Hematopoietic multipotent progenitor cell treated with erythropoietin and hydrocortisone succinate and interleukin-3 and kit ligand, for 15 days (in vitro differentiated cells): ENCODE measurements around the gene RSRC1.
"Not testable (repeated sequence)": the region's sequence is repeated elsewhere in the genome, so short reads cannot be mapped to it uniquely, and the experiment has no call there.

Experiments used
- DNase-seq: peaks from one replicate; pipeline ENCODE4 v3.0.0-alpha.2; 2015; ENCODE audit warnings: low spot score

RSRC1 gene

DNA sequence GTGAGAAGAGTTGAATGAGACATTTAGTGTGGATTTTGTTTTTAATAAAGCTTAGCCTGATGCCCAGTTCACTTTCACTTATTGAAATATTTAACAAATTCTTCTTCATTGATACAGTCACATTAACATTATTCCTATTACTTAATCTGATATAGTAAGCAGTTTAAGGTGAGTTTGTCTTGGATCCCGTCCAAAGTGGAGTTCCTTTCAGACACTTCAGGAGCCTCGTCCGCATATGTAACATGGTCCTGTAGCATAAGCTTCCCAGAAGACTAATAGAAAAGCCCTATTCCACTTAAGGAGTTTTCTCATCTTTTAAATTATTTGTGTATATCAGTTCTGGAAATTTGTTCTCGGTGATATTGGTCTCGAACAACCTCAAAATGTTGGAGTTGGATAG is 421.4 kb downstream of the RSRC1 start:
- DNase-seq = no peak

DNA sequence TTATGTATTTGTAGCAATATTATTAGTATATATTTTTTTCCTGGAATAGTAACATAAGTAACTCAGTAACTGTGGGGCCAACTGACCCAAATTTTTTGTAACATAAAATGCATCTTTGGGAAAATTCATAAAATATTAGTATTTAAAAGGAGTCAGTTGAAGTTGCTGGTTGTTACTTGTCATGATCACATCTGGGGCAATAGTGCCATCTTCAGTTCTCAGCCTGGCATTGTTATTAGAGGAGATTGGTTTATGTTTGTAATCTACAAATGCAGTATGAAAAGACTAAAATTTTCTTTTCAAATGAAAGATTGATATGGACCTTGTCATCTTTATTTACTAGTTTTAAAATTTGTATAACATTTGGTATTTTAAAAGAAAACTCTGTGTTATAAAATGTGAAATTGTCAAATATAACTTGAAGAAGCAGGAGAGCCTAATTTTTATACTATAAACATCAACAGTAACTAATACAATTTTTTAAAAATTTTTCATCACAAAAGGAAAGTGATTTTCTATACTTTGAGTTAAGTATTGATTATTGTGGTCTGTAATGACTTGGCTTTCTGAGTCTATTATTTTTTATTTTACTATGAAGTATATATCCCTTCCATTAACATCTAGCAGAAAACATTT is 422.3 kb downstream of the RSRC1 start:
- peak; percentile 68 for DNase-seq

DNA sequence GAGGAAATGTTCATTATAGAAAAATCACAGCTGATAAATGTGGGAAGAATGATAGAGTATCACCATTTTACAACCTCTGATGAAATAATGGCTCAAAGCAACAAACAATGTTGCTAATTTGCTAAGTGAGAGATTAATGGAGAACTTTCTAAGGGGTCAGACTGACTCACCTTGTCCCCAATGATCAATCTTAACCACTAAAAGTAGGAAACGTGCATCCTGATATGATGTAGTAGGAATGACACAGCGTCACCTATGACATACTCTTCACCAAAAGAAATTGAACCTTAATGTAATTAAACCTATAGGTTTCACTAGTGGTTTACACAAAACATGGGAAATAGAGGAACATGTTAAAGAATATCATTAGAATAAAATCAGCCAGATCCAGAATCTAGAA is 426.0 kb downstream of the RSRC1 start:
- DNase-seq = no peak

DNA sequence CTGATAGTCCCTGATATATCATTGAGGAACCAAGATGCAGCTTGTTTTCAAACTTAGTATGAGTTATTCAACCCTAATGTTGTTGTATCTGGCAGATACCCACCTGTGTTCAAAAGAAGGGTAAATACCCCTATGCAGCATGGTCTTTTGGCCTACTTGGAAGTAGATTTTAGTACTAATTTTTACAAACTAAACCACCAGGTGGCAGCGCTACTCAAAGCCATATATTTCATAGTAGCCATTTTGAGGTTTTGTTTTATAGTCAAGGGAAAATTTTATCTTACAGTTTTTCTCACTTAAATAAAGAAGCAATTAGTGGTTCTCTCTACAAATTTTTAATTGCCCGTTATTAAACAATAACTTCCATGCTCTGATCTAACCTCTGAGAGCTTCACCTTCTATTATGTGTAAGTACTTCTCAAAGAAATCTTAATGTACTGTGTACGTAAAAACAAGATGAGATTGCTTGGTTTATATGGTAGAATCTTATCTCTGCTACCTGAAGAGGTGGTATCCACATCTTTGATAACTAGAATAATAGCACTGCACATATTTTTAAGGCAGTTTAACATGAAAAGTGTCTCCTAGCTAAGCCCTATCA is 429.6 kb downstream of the RSRC1 start:
- DNase-seq = peak; percentile 69

DNA sequence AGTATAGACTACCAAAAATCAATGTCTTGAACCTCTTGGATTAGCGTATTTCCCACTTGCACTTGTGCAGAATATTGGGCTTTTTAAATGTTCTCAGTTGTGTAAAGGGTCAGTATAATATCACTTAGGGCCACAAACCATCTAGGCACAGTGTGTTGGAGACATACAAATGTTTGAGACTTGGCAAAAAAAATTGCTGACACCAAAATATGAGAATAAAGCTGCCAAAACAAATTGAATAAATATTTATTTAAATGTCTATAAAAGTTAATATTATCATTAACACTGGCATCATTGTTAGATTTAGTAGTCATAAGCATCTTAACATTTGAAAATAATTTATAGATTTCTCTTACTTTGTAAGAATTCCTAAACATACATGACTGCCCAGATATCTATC is 430.2 kb downstream of the RSRC1 start:
- no peak for DNase-seq

DNA sequence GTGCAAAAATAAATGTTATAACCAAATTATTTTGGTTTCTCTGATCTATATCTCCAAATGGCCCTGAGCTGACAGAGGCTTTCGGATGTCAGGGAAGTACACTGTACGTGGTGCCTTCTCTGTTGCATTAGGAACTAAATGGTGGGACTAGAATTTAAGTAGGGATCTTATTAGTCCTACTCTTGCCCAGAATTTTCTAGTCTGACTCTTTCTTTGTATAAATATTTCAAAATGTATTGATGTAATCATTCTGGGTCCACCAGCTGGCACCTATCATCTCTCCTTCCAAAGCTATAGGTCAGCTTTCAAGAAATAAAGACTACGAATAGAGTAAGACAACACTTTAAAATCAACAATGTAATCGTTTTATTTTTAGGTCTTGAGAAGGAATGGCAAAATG is 438.8 kb downstream of the RSRC1 start:
- DNase-seq = no peak

DNA sequence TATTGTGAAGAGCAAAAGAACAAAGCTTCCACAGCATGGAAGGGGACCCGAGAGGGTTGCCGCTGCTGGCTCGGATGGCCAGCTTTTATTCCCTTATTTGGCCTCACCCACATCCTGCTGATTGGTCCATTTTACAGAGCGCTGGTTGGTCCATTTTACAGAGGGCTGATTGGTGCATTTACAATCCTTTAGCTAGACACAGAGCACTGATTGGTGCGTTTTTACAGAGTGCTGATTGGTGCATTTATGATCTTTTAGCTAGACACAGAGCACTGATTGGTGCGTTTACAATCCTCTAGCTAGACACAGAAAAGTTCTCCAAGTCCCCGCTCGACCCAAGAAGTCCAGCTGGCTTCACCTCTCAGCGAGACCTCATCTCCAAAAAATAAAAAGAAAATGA is 440.0 kb downstream of the RSRC1 start:
- not testable (repeated sequence) for DNase-seq

DNA sequence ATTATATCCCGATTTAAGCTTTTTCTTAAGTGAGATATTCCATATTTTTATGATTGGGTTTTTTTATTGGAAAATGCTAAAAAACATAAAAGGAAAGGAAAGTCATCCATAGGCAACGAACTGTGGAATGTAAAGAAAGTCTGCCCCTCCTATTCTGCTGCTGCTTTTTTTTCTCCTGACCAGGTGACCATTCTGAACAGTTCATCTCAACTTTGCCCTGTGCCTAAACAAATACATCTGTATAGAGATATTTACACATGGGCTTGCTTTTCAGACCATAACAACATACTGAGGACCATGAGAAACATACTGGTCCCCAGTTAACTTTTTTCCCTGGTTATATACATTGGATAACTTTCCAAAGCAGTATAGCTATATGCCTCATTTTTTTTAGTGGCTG is 442.2 kb downstream of the RSRC1 start:
- no peak for DNase-seq

DNA sequence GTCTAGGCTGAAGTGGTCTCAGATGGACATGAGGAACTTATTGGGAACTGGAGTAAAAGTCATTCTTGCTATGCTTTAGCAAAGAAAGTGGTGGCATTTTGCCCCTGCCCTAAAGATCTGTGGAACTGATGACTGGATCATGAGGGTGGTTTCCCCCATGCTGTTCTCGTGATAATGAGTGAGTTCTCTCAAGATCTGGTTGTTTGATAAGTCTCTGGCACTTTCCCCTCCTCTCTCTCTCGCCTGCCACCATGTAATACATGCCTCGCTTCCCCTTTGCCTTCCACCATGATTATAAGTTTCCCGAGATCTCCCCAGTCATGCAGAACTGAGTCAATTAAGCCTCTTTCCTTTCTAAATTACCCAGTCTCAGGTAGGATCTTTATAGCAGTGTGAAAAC is 449.6 kb downstream of the RSRC1 start:
- no peak for DNase-seq

DNA sequence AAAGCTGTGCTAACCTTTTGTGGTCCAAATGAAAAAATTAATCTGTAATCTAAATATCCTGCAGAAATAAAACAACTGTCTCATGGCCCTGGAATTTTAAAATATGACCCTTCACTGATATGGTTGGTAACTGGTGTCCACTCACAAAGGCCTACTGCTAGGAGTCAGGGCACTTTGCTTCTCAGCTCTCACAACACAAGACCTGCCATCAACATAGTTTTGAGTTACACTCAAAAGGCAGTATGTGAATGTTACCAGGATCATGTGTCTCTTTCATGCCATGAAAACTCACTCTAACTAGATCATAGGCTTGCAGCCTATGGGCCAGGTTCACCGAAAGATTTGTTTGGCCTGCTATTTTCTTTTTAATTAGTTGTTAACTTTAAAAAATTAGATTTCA is 451.1 kb downstream of the RSRC1 start:
- no peak for DNase-seq

DNA sequence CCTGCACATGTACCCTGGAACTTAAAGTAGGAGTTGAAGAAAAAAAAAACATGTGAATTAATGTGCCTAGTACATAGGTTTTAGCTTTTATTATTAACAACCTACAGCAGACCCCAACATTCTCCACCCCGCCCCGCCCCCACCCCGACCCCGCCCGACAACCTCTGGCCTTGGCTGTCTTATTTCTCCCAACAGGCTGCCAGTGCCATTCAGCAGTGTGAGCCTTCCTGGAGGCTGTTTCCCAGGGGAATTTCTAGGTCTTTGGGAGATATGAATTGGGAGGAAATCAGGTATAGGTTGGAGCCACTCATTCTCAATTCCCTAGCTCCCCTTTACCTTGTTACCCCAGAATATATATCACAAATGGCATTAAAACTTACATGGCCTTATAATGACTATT is 452.8 kb downstream of the RSRC1 start:
- no peak for DNase-seq

DNA sequence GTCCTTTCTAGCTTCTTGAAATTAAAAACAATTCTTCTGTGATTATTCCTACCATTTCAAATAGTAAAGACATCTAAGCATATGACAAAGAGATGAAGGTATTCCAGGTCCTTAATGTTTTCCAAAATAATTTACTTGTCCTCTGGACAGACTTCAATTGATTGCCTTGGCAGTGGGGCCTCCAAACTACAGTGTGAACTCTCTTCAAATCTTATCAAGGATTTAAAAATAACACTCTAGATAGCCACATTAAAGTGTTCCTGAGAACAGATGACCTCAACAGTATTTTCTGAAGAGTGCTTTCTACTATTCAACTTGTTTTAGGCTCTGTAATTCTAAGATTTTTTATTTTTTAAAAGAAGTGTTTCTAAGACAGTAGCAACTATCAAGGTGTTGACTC is 453.2 kb downstream of the RSRC1 start:
- no peak for DNase-seq

DNA sequence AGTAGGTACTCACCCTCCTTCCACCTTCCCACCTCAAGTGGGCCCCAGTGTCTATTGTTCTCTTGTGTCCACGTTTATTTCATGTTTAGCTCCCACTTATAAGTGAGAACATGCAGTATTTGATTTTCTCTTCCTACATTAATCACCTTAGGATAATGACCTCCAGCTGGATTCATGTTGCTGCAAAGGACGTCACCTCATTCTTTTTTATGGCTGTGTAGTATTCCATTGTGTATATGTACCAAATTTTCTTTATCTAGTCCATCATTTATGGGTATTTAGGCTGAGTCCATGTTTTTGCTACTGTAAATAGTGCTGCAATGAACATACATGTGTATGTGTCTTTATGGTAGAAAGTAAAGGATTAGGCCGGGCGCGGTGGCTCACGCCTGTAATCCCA is 455.2 kb downstream of the RSRC1 start:
- no peak for DNase-seq

DNA sequence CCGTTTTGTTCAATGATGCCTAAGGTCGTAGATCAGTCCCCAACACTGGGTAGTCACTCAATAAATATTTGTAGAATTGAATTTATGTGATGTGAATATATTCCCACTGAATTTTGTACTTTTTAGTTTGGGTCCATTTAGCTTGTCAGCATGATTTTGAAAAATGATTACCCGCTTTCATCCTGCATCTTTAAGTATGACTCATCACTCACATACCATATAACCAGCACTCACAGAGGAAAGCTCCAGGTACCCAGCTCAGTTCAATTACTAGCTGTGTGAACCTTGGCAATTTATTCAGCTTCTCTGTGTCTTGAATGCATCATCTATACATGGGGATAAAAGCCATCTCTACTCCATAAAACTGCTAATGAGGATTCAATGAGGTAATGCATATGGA is 458.9 kb downstream of the RSRC1 start:
- DNase-seq = no peak

DNA sequence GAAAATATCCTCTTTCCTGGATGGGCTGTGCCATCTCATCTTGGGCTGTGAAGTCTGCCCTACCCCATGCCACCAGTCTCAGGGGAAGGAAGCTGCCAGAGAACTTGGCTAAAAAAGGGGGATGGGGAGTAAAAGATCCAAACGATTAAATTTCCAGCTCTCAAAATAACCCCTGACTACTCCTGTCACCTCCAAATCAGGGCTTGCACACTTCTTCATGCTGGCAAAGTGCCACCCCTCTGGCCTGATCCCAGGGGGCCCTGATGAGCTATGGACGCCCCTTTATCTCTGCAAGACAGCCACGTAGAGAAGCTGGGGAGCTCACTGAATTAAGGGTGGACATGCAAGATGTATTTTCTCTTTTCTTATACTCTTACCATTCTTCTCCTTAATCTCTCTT is 459.9 kb downstream of the RSRC1 start:
- DNase-seq = peak; percentile 7

DNA sequence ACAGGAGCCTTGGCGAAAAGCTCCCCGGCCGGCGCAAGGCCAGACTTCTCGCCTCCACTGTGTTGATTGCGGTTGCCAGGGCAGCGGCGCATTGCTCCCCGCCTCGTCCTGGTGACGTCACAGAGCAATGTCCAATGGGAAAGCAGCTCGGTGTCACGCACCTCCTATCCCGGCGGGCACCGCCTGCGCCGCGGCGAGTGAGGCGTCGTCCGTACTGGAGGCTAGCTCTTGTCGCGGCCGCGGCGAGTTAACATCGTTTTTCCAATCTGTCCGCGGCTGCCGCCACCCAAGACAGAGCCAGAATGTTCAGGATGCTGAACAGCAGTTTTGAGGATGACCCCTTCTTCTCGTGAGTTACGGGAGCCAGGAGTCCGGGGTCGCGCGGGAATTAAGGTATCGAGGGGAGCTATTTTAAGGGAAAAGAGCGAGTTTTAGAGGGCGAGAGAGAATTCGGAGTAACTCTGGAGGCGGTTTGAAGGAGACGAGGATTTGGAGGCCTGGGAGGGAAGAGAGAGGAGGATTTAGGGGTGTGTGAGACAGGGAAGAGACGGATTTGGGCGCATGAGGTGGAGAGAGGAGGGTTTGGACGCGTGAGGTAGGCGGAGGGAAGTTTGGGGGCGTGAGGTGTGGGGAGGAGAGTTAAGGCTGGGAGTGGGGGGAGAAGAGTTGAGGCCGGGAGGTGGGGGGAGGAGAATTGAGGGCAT is 461.3 kb downstream of the RSRC1 start, which contains the start of gene MLF1:
TSS of gene MLF1 (plus strand) at position 196 of the 704 bp plus-strand sequence. CDS start at position 303, 107 bp downstream.
- peak; percentile 87 for DNase-seq

DNA sequence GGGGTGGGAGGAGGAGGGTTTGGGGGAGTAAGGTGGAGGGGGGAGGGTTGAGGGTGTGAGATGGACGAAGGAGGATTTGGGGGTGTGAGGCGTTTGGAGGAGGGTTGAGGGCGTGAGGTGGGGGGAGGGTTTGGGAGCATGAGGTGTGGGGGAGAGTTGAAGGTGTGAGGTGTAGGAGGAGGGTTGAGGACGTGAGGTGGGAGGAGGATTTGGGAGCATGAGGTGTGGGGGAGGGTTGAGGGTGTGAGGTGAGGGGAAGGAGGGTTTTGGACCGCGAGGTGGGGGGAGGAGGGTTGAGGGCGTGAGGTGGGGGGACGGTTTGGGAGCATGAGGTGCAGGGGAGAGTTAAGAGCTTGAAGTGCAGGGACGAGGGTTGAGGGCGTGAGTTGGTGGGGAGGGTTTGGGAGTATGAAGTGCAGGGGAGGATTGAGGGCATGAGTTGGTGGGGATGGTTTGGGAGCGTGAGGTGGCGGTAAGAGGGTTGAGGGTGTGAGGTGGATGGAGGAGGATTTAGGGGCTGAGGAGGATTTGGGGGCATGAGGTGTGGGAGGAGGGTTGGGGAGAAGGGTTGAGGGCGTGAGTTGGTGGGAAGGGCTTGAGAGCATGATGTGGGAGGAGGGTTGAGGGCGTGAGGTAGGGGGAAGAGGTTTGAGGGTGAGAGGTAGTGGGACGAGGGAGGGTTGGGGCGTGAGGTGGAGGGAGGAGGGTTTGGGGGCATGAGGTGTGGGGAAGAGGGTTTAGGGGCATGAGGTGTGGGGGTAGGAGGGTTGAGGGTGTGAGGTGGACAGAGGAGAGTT is 462.3 kb downstream of the RSRC1 start:
- DNase-seq = no peak

DNA sequence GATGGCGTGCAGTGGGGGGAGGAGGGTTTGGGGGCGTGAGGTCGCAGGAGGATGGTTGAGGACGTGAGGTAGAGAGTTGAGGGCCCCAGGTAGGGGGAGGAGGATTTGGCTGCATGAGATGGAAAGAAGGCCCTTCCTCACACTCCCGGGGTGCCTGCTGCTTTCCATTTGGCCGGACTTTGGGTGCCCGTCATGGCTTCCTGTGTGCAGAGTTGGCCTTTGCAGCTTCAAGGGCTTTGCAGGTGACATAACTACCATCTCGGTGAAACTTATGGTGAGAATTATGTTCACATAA is 462.8 kb downstream of the RSRC1 start:
- DNase-seq = no peak

DNA sequence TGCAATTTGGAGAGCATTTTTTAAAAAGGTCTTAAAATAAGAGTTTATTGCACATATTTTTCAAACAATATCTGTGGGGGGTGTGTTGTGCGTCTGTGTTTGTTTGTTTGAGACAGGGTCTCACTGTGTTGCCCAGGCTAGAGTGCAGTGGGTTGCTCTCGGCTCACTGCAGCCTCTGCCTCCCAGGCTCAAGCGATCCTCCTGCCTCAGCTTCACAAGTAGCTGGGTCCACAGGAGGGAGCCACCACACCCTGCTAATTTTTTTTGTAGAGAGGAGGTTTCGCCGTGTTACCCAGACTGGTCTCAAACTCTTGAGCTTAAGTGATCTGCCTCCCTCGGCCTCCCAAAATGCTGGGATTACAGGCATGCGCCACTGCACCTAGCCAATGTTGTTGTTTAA is 463.8 kb downstream of the RSRC1 start:
- no peak for DNase-seq

DNA sequence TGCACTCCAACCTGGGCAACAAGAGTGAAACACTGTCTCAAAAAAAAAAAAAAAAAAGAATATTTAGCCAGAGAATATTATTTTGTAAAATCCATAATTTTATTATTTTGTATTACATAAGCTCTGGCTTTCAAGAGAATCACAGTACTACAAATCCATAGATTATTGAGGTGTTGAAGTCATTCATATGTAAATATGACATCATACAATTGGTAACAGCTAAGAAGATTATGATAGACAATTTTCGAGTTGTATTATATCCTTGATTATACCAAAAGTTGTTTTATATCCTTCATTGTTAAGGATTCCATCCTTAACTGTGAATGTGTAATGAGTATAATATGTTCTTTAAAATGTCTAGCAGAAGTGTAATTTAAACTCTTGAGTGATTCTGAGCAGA is 464.8 kb downstream of the RSRC1 start:
- DNase-seq = no peak

DNA sequence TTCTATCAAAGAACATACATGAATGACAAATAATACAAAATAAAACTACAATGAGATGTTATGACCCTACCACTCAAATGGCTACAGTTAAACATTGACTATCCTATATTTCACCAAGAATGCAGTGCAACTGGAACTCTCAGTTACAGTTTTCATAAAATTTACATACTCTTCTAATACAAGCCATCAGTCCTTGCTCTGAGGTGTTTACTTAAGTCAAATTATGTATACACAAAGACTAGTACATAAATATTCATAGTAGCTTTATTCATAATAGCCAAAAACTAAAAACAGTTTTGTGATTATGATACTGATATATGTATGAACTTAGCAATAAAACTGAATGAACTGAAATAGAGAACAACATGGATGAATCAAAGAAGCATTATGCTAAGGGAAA is 480.3 kb downstream of the RSRC1 start:
- no peak for DNase-seq
